Transverse colon (tissue), 4 donors: ENCODE data around the gene PUDP.
"Not testable (repeated sequence)": the region's sequence is repeated elsewhere in the genome, so short reads cannot be mapped to it uniquely, and the experiment has no call there.

Source experiments
- POLR2A ChIP-seq: fragments of 450-650 bp; IDR thresholded peaks from one replicate; pipeline ENCODE4 v1.6.1; 2016; ENCODE audit warnings: antibody characterized with exemption, mild to moderate bottlenecking, moderate library complexity
- POLR2AphosphoS5 ChIP-seq, 3 donors: sonication (generic); formaldehyde crosslinking; IDR thresholded peaks; one replicate each; pipeline ENCODE4 v1.6.1; 2016; ENCODE audit warnings: antibody characterized with exemption in 3 of 3
- TF ChIP-seq, protein P1 (sequence below), 5 experiments: fragments of 200-600 bp in 3 of 5; fragments of 450-650 bp in 2 of 5; sonication (generic) in 3 of 5; IDR thresholded peaks; 1 replicate in 2 of 5; 2 replicates in 3 of 5; pipeline ENCODE4 v1.5.1; 2016 to 2017; ENCODE audit warnings: antibody characterized with exemption in 5 of 5, inconsistent platforms in 3 of 5, mild to moderate bottlenecking in 2 of 5, moderate library complexity in 1 of 5

DNA sequence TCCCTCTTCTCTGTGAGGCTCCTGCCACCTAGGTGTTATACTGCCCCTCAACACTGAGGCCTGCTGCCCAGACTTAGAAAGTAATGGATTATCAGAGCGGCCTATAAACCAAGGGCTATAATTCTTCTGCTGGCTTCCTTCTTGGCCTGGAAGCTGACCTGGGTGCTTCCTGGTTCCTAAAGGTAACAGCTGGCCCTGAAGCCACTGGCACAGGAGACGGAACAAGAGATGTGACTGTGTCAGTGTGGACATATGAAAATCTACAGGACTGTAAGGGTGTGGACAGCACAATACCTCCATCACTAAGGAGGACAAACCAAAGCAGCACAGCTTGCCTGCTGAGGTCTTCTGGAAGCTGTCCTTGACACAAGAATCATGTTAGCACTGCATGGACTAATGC, 52.3 kb downstream of the PUDP start:
- TF ChIP-seq, protein P1, sequence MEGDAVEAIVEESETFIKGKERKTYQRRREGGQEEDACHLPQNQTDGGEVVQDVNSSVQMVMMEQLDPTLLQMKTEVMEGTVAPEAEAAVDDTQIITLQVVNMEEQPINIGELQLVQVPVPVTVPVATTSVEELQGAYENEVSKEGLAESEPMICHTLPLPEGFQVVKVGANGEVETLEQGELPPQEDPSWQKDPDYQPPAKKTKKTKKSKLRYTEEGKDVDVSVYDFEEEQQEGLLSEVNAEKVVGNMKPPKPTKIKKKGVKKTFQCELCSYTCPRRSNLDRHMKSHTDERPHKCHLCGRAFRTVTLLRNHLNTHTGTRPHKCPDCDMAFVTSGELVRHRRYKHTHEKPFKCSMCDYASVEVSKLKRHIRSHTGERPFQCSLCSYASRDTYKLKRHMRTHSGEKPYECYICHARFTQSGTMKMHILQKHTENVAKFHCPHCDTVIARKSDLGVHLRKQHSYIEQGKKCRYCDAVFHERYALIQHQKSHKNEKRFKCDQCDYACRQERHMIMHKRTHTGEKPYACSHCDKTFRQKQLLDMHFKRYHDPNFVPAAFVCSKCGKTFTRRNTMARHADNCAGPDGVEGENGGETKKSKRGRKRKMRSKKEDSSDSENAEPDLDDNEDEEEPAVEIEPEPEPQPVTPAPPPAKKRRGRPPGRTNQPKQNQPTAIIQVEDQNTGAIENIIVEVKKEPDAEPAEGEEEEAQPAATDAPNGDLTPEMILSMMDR (IDR thresholded peaks at IDR 0.05) = not testable (repeated sequence)
- TF ChIP-seq POLR2A; POLR2AphosphoS5 (IDR thresholded peaks at IDR 0.05): not testable (repeated sequence)
